Gastroesophageal sphincter (tissue), 3 donors: Measurements from ENCODE around the gene CCDC71L.

ENCODE experiments used
- CTCF ChIP-seq, 4 experiments: fragments of 200-600 bp in 2 of 4; fragments of 450-650 bp in 2 of 4; sonication (generic) in 1 of 4; IDR thresholded peaks; one replicate each; pipeline ENCODE4 v1.5.1; 2017 to 2019; ENCODE audit warnings: antibody characterized with exemption in 4 of 4, mild to moderate bottlenecking in 2 of 4, moderate library complexity in 2 of 4
- EP300 ChIP-seq: sonication (generic); formaldehyde crosslinking; IDR thresholded peaks from one replicate; pipeline ENCODE4 v1.6.1; 2017; ENCODE audit warnings: antibody characterized with exemption, mild to moderate bottlenecking
- POLR2AphosphoS5 ChIP-seq: sonication (generic); formaldehyde crosslinking; IDR thresholded peaks from one replicate; pipeline ENCODE4 v1.6.1; 2017; ENCODE audit warnings: antibody characterized with exemption

- TF ChIP-seq EP300 (no peak), CTCF (IDR thresholded peaks at IDR 0.05) (no peak), POLR2AphosphoS5 (no peak)
Measured at GRCh38 chr7:106657085-106657991, 3.6 kb downstream of the CCDC71L start.
